ENCODE measurements around the gene SNX1. TPM values are rescaled to one million over a fixed set of nuclear protein-coding genes. Genes with fewer than 3 reads are reported as not detected.

SNX1 gene
- total and polyA plus RNA-seq, 10 of the 15 experiments (the other 5 are each of a cell fraction or from before 2014, with no cell fraction given), result 17.8 to 115 (median 96.3) TPM

- Histone ChIP-seq H3K27ac (ENCODE audit: control insufficient read depth, insufficient read depth) (peak overlapping the region; percentile 36), H3K79me2 (ENCODE audit: control insufficient read depth, insufficient read depth, low read length) (no peaks in the 10 kb centered on the region), H3K36me3 (ENCODE audit: control insufficient read depth in 2 of 2, insufficient read depth in 2 of 2, low read length in 1 of 2) (peaks cover 0 to 4% of the 10 kb centered on the region in 2 experiments; a peak in 3 of 4 replicates), H2AFZ (ENCODE audit: control insufficient read depth, low read depth, low read length) (peak overlapping the region; percentile 28), H3K4me2 (ENCODE audit: control insufficient read depth, insufficient read depth) (peak overlapping the region; percentile 77), H3K9ac (ENCODE audit: control insufficient read depth, insufficient read depth, low read length) (no peak overlapping the region), H3K27me3 (replicated peaks in 1 of 2; ENCODE audit: control insufficient read depth in 2 of 2, insufficient read depth in 2 of 2, low read length in 1 of 2) (no peaks in the 10 kb centered on the region), H4K20me1 (ENCODE audit: control insufficient read depth, insufficient read depth) (no peaks in the 10 kb centered on the region), H3K4me3 (no peak overlapping the region), H3K9me3 (replicated peaks; ENCODE audit: control insufficient read depth, insufficient read depth, low read length) (no peaks in the 10 kb centered on the region), H3K4me1 (ENCODE audit: control insufficient read depth, insufficient read depth, low read length) (peaks cover 11% of the 10 kb centered on the region; the same call in 1 of the 2 replicates)
- SMC1A ChIA-PET (ENCODE audit: uncharacterized antibody, unreplicated experiment), result interaction anchor here (0.6 to 1.4 kb wide), 4 partner anchors 16 to 232 kb away, joined by 3 to 6 read pairs (median 3); no protein-coding TSS in a partner anchor
- BruUV-seq (replicated peaks), result no TSS peak
- intact Hi-C loops (cut with micrococcal nuclease; ENCODE audit: unreplicated experiment) (no loop called here), in situ Hi-C loops (cut with MboI) (no loop called here)
- CTCF ChIA-PET, result interaction anchor here (0.6 to 1.7 kb wide), 5 partner anchors 9 to 615 kb away, joined by 3 to 5 read pairs (median 3); partner anchors contain the start of gene PPIB
- ATAC-seq, result peak; percentile 97
- WGBS (ENCODE audit: insufficient coverage, insufficient replicate concordance, low lambda C conversion rate, missing lambda C conversion rate), result 42% methylated on average over 8 of the region's 8 CpGs
- peak; percentile 81 for FAIRE-seq
- POLR2A ChIA-PET, result interaction anchor here (0.6 to 1.0 kb wide), 2 partner anchors 17 to 190 kb away, joined by 5 read pairs; partner anchors contain the start of gene PPIB
- RAD21 ChIA-PET (ENCODE audit: unreplicated experiment), result interaction anchor here (0.9 to 1.3 kb wide), 3 partner anchors 18 to 547 kb away, joined by 3 to 7 read pairs (median 3); partner anchors contain the start of gene PPIB
- peak; percentile 45 for DNase-seq (ENCODE audit: low read depth, low spot score)
- no peak for TF ChIP-seq ZBTB4 (CRISPR knock-in tag; IDR thresholded peaks at IDR 0.05)
- no peak for TF ChIP-seq KDM1A (IDR thresholded peaks at IDR 0.05; ENCODE audit: borderline replicate concordance)
- TF ChIP-seq SMAD5 (IDR thresholded peaks at IDR 0.05; ENCODE audit: low read depth), result no peak
- no peak for TF ChIP-seq ETV6 (conservative IDR thresholded peaks at IDR 0.05 in 1 of 2, IDR thresholded peaks at IDR 0.05 in 1 of 2; ENCODE audit: borderline replicate concordance in 1 of 2, low read depth in 1 of 2)
- TF ChIP-seq SP1 (IDR thresholded peaks at IDR 0.05; ENCODE audit: low read depth, low read length), result peak; percentile 37
- TF ChIP-seq SIN3A (IDR thresholded peaks at IDR 0.05; ENCODE audit: low read depth, low read length), result no peak
- peak; percentile 66 for TF ChIP-seq MEF2B (IDR thresholded peaks at IDR 0.05; ENCODE audit: partially characterized antibody, poor library complexity, severe bottlenecking)
- no peak for TF ChIP-seq ZNF217 (IDR thresholded peaks at IDR 0.05)
- TF ChIP-seq WRNIP1 (IDR thresholded peaks at IDR 0.05; ENCODE audit: borderline replicate concordance, low read depth, low read length), result no peak
- no peak for TF ChIP-seq TCF3 (IDR thresholded peaks at IDR 0.05; ENCODE audit: borderline replicate concordance, insufficient read depth, low read depth, low read length)
- peak; percentile 72; the same call in 1 of the 2 replicates for TF ChIP-seq BMI1 (IDR thresholded peaks at IDR 0.05; ENCODE audit: borderline replicate concordance)
- TF ChIP-seq CBX5 (IDR thresholded peaks at IDR 0.05; ENCODE audit: low read depth), result no peak
- no peak for TF ChIP-seq DPF2 (IDR thresholded peaks at IDR 0.05)
- no peak for TF ChIP-seq SMAD1 (IDR thresholded peaks at IDR 0.05; ENCODE audit: low read depth, partially characterized antibody)
- TF ChIP-seq CHD1 (IDR thresholded peaks at IDR 0.05; ENCODE audit: low read depth, low read length), result no peak
- TF ChIP-seq PBX3 (IDR thresholded peaks at IDR 0.05; ENCODE audit: insufficient replicate concordance, low read depth, low read length), result peak; percentile 57
- no peak for TF ChIP-seq POLR2A (IDR thresholded peaks at IDR 0.05; ENCODE audit: low read depth, low read length)
- no peak for TF ChIP-seq BCL3 (IDR thresholded peaks at IDR 0.05; ENCODE audit: borderline replicate concordance, insufficient read depth, low read depth, low read length, poor library complexity, severe bottlenecking)
- TF ChIP-seq CREB1 (IDR thresholded peaks at IDR 0.05; ENCODE audit: low read depth), result no peak
Measured at GRCh38 chr15:64180235-64180824, 84.5 kb downstream of the SNX1 start.

Measured in GM12878 (cell line).